ENCODE results near the gene SHTN1. TPM values are rescaled to one million over a fixed set of nuclear protein-coding genes. Genes with fewer than 3 reads are reported as not detected.

SHTN1 gene
- total and polyA plus RNA-seq, 2 donors (not counting 3 experiments of a cell fraction or from before 2014, with no cell fraction given): 4.8 to 36.5 TPM

DNA sequence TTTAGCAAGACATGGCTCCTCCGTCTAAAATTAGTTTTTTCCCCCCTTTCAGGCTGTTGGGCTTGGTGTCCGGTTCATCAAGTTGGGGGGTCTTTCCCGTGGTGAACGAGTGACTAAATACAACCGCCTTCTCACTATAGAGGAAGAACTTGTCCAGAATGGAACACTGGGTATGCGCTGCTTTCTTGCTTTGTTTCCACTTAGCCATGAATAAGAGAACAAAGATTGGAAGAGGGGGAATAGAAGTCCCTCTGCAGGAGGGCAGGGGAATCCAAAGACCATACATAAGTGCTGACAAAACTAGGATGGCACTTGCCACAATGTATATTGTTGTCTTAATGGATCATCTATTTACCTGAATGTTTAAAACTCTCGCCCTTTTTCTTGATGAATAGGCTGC, 125.2 kb downstream of the SHTN1 start:
- intact Hi-C loops (cut with micrococcal nuclease) (no loop called here), dilution Hi-C loops (cut with MboI; ENCODE audit: extremely low pct_ligation_motif_present, low sequenced_read_pairs) (no loop called here)
- H3K4me1 ChIP-seq (ENCODE audit: control insufficient read depth, extremely low read depth, insufficient read depth, low read length): no peaks in the 10 kb centered on the region
- no peaks in the 10 kb centered on the region for H3K9me3 ChIP-seq (replicated peaks; ENCODE audit: control insufficient read depth, insufficient read depth, low read length)
- H3K9me1 ChIP-seq (replicated peaks; ENCODE audit: control insufficient read depth, extremely low read depth, insufficient read depth, low read length): no peaks in the 10 kb centered on the region
- FAIRE-seq (no peak), DNase-seq (ENCODE audit: low read depth, low spot score) (no peak)
- H3K79me2 ChIP-seq (ENCODE audit: control insufficient read depth, insufficient read depth, low read length): no peaks in the 10 kb centered on the region
- no TSS peak for BruUV-seq (replicated peaks)
- H3K27ac ChIP-seq (ENCODE audit: insufficient read depth, low read depth, low read length): no peak overlapping the region
- H4K20me1 ChIP-seq (replicated peaks; ENCODE audit: control insufficient read depth, extremely low read depth, insufficient read depth, low read length): no peaks in the 10 kb centered on the region
- H3K36me3 ChIP-seq (ENCODE audit: control insufficient read depth in 2 of 2, extremely low read depth in 1 of 2, insufficient read depth in 2 of 2, low read length in 2 of 2): peaks cover 0 to 3% of the 10 kb centered on the region in 2 experiments
- H3K27me3 ChIP-seq (ENCODE audit: control insufficient read depth in 2 of 2, insufficient read depth in 2 of 2, low read length in 2 of 2): no peaks in the 10 kb centered on the region
- H3K4me2 ChIP-seq (ENCODE audit: insufficient read depth, low read length): no peak overlapping the region
- ChIA-PET POLR2A (no interaction called here), CTCF (no interaction called here)
- H3K4me3 ChIP-seq (replicated peaks in 1 of 3; ENCODE audit: insufficient read depth in 1 of 3, low read depth in 1 of 3, low read length in 3 of 3): no peak overlapping the region
- no peak for TF ChIP-seq EZH2 (IDR thresholded peaks at IDR 0.05; ENCODE audit: borderline replicate concordance, low read depth, low read length, severe bottlenecking)
- TF ChIP-seq, protein P1, sequence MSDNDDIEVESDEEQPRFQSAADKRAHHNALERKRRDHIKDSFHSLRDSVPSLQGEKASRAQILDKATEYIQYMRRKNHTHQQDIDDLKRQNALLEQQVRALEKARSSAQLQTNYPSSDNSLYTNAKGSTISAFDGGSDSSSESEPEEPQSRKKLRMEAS (IDR thresholded peaks at IDR 0.05; ENCODE audit: insufficient read depth, insufficient read length): no peak
- no peak for TF ChIP-seq GATA2 (IDR thresholded peaks at IDR 0.05; ENCODE audit: insufficient read depth, insufficient read length, low read depth, low read length)
- TF ChIP-seq CTCF (IDR thresholded peaks at IDR 0.05; ENCODE audit: extremely low read depth in 1 of 2, insufficient read depth in 1 of 2, low read depth in 1 of 2, low read length in 2 of 2): no peak
- no peak for TF ChIP-seq JUN (IDR thresholded peaks at IDR 0.05; ENCODE audit: borderline replicate concordance, insufficient read depth, insufficient read length, low read depth)
- no peak for TF ChIP-seq FOS (IDR thresholded peaks at IDR 0.05; ENCODE audit: borderline replicate concordance, insufficient read depth, low read length)
- no peak for TF ChIP-seq POLR2A (IDR thresholded peaks at IDR 0.05; ENCODE audit: low read depth, low read length)
- no peak for TF ChIP-seq MYC (IDR thresholded peaks at IDR 0.05; ENCODE audit: low read depth, low read length)
- no peak for TF ChIP-seq POLR2AphosphoS5 (IDR thresholded peaks at IDR 0.05; ENCODE audit: insufficient read depth, low read depth, low read length)
- H3K9ac ChIP-seq (replicated peaks; ENCODE audit: extremely low read depth, insufficient read depth, low read length): no peak overlapping the region
- H2AFZ ChIP-seq (ENCODE audit: low read depth, low read length): no peak overlapping the region
